ENCODE results near the gene FBXW5. TPM values are rescaled to one million over a fixed set of nuclear protein-coding genes. Genes with fewer than 3 reads are reported as not detected.

Gene FBXW5, protein sequence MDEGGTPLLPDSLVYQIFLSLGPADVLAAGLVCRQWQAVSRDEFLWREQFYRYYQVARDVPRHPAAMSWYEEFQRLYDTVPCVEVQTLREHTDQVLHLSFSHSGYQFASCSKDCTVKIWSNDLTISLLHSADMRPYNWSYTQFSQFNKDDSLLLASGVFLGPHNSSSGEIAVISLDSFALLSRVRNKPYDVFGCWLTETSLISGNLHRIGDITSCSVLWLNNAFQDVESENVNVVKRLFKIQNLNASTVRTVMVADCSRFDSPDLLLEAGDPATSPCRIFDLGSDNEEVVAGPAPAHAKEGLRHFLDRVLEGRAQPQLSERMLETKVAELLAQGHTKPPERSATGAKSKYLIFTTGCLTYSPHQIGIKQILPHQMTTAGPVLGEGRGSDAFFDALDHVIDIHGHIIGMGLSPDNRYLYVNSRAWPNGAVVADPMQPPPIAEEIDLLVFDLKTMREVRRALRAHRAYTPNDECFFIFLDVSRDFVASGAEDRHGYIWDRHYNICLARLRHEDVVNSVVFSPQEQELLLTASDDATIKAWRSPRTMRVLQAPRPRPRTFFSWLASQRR
- total RNA-seq: 170 and 196 TPM in 2 replicates
- polyA plus RNA-seq (2012): 89.6 TPM

GRCh38 chr9:136944519-136945332 lies at the start of gene FBXW5, which contains the start of gene C8G:
Gene FBXW5, minus strand, starts transcription at chr9:136944738. Its CDS starts 655 bp downstream, at chr9:136944083.
Gene C8G, plus strand, starts transcription at chr9:136945243. Its CDS starts 78 bp downstream, at chr9:136945321.
- peak; percentile 95 for DNase-seq (ENCODE audit: low read depth)

GRCh38 chr9:136992819-136993369 lies 48.4 kb upstream of the FBXW5 start:
- DNase-seq (ENCODE audit: low read depth): no peak

- peak; percentile 86 for DNase-seq (ENCODE audit: low read depth)
These were observed 47.7 kb upstream of the FBXW5 start, which contains the start of gene PAXX for GRCh38 chr9:136991993-136992818. Gene PAXX, plus strand, starts transcription at chr9:136992422. Its CDS starts 22 bp downstream, at chr9:136992444.

DNA sequence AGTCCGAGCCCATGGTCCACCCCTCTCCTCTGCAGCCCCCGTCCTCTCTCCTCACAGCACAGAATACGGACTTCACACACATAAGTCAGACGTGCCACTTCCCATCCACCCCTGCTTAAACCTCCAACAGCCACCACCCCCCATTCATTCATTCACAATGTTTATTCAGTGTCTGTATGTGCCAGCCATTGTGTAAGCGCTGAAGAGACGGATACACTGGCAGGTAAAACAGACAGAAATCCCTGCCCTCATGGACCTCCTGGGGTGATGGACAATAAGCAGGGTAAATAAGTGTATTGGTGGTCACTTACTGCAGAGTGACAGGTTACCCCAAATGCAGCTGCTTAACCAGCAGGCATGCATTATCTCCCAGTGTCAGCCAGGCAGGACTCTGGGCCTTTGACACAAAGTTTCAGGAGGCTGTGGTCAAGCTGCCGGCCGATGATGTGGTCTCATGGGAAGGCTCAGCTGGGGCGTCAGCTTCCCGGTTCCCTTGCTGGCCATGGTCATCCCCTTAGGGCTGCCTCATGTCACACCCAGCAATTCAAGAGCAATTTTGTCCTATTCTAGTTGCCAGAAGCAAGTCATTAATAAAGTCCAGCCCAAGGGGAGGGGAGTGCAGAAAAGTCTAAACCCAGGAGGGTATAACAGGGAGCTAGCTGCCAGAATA lies 45.8 kb upstream of the FBXW5 start:
- DNase-seq (ENCODE audit: low read depth): no peak

DNA sequence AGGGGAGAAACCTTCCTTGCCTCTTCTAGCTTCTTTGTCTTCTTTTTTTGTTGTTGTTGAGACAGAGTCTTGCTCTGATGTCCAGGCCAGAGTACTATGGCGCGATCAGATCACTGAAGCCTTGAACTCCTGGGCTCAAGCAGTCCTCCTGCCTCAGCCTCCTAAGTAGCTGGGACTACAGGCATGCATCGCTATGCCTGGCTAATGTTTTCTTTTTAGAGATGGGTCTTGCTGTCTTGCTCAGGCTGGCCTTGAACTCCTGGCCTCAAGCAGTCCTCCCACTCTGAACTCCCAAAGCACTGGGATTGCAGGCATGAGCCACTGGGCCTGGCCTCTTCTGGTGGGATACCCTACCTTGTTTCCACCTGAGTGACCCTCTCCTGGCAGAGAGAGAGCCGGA lies 44.3 kb upstream of the FBXW5 start:
- no peak for DNase-seq (ENCODE audit: low read depth)

DNA sequence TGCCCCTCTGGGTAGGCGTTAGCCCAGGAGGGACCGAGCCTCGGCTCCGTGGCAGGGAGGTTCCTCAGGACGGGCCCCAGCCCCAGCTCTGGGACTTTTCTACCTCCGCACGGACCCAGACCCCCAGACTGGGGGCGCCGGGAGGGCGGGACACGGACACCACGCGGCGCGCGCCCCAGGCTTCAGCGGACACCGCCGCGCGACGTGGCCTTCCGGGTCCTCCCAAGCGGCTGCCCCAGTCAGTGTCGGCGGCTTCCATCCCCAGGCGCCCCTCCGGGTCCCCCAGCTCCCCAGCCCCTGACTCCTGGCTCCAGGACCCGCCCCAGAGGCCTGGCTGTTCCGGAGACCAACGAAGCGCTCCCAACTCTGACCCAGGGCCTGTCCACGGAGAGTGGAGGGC lies 41.3 kb upstream of the FBXW5 start:
- no peak for DNase-seq (ENCODE audit: low read depth)

- no peak for DNase-seq (ENCODE audit: low read depth)
These were observed 40.6 kb upstream of the FBXW5 start for GRCh38 chr9:136985027-136985602.

DNA sequence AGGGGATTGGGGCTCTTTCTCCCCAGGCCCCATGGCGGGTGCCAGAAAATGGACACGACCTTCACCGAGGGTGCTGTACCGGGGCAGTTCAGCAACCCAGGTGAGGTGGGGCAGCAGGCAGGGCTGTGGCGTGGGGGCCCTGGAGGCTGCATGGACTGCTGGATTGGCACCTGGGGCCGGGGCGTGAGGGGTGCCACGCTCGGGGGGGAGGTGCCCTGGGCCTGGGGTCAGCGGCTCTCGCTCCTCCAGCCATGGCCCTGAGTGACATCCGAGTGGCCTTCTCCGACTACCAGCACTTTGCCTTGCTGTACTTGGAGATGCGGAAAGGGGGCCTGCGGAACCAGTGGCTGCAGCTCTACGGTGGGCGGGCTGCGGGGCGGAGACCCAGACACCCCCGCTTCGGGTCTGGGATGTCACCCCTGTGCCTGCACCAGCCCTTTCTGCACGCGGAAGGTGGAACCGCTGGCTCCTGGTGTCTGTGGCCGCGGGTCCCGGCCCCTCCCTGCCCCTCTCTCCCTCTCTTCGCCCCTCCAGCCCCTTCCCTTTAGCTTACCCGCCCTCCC lies 40.0 kb upstream of the FBXW5 start:
- DNase-seq (ENCODE audit: low read depth): no peak

DNA sequence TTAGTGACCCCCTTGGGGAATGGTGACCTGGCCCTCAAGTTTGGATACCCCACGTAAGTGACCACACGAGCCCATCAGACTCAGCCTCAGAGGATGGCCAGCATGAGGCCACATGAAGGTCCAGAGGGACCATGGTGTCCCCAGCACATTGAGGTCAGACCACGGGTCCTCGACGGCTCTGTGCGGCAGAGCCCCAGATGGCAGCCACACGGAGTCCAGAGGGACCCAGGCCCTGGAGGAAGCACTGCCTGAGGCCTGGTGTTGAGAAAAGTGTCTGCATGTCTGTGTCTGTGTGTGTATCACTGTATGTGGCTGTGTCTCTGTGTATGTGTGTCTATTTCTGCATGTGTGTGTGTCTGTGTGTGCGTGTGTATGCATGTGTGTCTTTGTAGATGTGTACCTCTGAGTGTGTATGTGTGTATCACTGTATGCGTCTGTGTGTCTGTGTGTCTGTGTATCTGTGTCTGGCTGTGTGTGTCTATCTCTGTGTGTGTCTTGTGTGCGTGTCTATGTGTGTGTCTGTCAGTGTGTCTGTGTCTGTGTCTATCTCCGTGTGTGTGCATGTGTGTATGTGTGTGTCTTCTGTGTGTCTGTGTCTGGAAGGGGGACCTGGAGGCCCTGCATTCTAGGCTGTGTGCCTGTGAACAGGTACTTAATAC lies 39.2 kb upstream of the FBXW5 start:
- peak; percentile 22 for DNase-seq (ENCODE audit: low read depth)

GRCh38 chr9:136983167-136983566 lies 38.6 kb upstream of the FBXW5 start:
- DNase-seq (ENCODE audit: low read depth): no peak

GRCh38 chr9:136982232-136983051 lies 37.9 kb upstream of the FBXW5 start, which contains the start of gene LCNL1:
Gene LCNL1, plus strand, starts transcription at chr9:136982993. Its CDS starts 594 bp downstream, at chr9:136983587.
- DNase-seq (ENCODE audit: low read depth): no peak

DNA sequence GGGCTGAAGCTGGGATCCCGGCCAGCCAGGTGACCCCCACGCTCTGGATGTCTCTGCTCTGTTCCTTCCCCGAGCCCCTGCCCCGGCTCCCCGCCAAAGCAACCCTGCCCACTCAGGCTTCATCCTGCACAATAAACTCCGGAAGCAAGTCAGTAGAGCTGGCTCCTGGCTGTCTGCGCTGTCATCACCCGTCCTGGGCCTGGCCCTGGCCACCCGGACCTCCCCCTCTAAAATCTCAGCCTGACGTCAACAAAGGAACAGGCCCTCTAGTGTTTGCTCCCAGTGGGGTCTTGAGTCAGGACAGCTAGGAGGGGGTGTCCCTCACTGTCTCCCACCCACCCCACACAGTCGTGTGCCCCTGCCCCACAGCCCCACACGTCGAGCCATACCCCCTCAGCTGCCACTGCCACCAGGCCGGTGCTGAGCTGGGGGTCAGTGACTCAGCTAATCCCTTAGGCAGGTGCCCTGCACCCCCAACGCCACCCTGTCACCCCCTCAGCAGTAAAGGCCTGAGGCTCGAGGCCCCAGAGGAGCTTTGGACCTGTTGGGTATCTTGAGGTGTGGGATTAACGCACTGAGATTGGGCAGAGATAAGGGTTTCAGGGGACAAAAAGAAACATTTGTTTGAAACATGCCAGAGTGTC lies 37.2 kb upstream of the FBXW5 start:
- no peak for DNase-seq (ENCODE audit: low read depth)

DNA sequence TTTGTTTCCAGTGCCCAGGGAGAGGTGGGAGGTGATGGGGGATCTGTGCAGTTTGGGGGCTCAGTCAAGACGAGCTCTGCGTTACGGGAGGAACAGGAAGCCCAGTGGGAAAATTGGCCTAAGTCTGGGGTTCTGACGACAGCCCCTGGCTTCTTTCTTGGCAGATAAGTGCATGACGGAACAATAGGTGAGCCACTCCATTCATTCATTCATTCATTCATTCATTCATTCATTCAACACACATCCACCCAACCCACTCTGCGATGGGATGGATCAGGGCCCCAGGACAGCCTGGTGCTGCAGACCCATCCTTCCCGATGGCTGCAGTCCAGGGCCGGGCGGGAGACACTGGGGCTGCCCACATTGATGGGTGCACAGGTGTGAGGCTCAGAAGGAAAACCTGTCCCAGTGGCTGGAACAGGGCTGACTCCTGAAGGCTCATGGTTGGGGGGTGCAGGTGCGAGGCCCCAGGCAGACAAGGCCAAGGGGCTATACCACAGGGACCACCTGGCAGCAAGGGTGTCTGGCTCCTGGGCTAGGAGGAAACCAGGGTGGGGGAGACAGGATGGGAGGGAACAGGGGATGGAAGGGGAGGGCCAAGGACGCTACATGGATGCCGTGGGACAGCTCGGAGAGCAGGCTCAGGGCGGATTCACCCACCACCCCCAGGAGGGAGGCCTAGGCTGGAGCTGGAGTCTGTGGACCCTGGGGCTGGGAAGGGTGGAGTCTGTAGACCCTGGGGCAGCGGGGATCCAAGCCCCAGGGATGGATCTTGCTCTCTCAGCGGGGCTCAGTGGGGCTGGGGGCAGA lies 36.3 kb upstream of the FBXW5 start:
- no peak for DNase-seq (ENCODE audit: low read depth)

DNA sequence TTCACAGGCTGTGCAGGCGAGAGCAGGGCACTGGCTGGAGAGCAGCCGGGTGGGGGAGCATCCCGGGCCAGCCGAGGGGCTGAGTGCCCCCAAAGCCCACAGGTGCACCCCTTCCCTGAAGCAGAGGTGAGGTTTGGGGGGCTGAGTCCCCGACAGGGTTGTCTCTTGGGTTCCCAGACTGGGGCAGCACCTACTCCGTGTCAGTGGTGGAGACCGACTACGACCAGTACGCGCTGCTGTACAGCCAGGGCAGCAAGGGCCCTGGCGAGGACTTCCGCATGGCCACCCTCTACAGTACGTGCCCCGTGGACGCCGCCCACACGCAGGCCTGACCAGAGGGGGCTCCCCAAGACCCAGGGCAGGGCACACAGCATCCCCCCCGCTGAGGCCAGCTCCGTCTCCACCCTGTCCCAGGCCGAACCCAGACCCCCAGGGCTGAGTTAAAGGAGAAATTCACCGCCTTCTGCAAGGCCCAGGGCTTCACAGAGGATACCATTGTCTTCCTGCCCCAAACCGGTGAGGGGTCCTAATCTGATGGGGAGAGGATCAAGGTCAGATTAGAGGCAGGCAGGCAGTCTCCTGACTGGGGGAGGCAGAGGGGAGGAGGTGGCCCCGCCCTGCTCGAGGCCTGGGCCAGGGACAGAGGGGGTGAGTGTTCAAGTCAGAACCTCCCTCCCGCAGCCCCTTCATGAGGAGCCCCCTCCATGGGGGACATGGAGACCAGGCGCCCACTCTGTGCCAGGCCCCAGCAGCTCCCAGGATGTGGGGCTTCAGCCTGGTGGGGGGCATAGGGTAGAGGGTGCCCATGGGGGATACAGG lies 35.4 kb upstream of the FBXW5 start:
- DNase-seq (ENCODE audit: low read depth): no peak

GRCh38 chr9:136978865-136979544 lies 34.5 kb upstream of the FBXW5 start:
- no peak for DNase-seq (ENCODE audit: low read depth)
